DOHH2 (cell line): ENCODE measurements around the gene FBRSL1.
"Not testable (repeated sequence)": the region's sequence is repeated elsewhere in the genome, so short reads cannot be mapped to it uniquely, and the experiment has no call there.

Source experiments
- H3F3A ChIP-seq: fragments of 200-600 bp; sonication (generic), shearing (Covaris generic); 2 replicates; pipeline ENCODE4 v1.6.0; 2016; ENCODE audit warnings: antibody characterized with exemption, mild to moderate bottlenecking; ENCODE audit not compliant: control insufficient read depth, insufficient read depth
- H3K27ac ChIP-seq: fragments of 200-600 bp; sonication (generic); 2 replicates; pipeline ENCODE4 v1.5.1; 2014; ENCODE audit warnings: low read depth, mild to moderate bottlenecking, low read length, moderate library complexity
- H3K27me3 ChIP-seq: fragments of 200-600 bp; sonication (generic); 2 replicates; pipeline ENCODE4 v1.6.1; 2014; ENCODE audit warnings: mild to moderate bottlenecking, low read length, mixed read lengths; ENCODE audit not compliant: control insufficient read depth
- H3K36me3 ChIP-seq: fragments of 200-600 bp; sonication (generic); 2 replicates; pipeline ENCODE4 v1.6.1; 2014; ENCODE audit warnings: mild to moderate bottlenecking, low read length, moderate library complexity, mixed read lengths; ENCODE audit not compliant: control insufficient read depth
- H3K4me1 ChIP-seq: fragments of 200-600 bp; sonication (generic); 2 replicates; pipeline ENCODE4 v1.6.1; 2014; ENCODE audit warnings: mild to moderate bottlenecking, low read length, mixed read lengths; ENCODE audit not compliant: control insufficient read depth
- H3K4me2 ChIP-seq: fragments of 200-600 bp; sonication (generic); 2 replicates; pipeline ENCODE4 v1.6.0; 2014; ENCODE audit warnings: mild to moderate bottlenecking, low read length, moderate library complexity
- H3K4me3 ChIP-seq: fragments of 200-600 bp; sonication (generic); 2 replicates; pipeline ENCODE4 v1.5.1; 2014; ENCODE audit warnings: mild to moderate bottlenecking, low read length, mixed read lengths
- H3K79me2 ChIP-seq: fragments of 200-600 bp; sonication (generic); 2 replicates; pipeline ENCODE4 v1.6.1; 2014; ENCODE audit warnings: mild to moderate bottlenecking, low read length, mixed read lengths; ENCODE audit not compliant: control insufficient read depth
- H3K9me2 ChIP-seq: fragments of 200-600 bp; sonication (generic); replicated peaks from 2 replicates; pipeline ENCODE4 v1.6.1; 2014; ENCODE audit warnings: mild to moderate bottlenecking, low read length, mixed read lengths; ENCODE audit not compliant: control insufficient read depth
- H3K9me3 ChIP-seq: fragments of 200-600 bp; sonication (generic); 2 replicates; pipeline ENCODE4 v1.6.1; 2014; ENCODE audit warnings: antibody characterized with exemption, low read length, mixed read lengths; ENCODE audit not compliant: control insufficient read depth, insufficient read depth
- H4K20me1 ChIP-seq: fragments of 200-600 bp; sonication (generic); 2 replicates; pipeline ENCODE4 v1.6.0; 2014; ENCODE audit warnings: low read depth, mild to moderate bottlenecking, antibody characterized with exemption, low read length, moderate library complexity; ENCODE audit not compliant: control insufficient read depth, insufficient read depth
- CTCF ChIP-seq: fragments of 200-600 bp; sonication (generic); IDR thresholded peaks from one replicate; pipeline ENCODE4 v1.5.1; 2014; ENCODE audit warnings: antibody characterized with exemption, mild to moderate bottlenecking, low read depth, low read length; ENCODE audit not compliant: poor library complexity, severe bottlenecking
- EZH2phosphoT487 ChIP-seq: fragments of 200-600 bp; sonication (generic); IDR thresholded peaks from 2 replicates; pipeline ENCODE4 v1.6.1; 2017; ENCODE audit warnings: borderline replicate concordance, mild to moderate bottlenecking, antibody characterized with exemption, low read length, moderate library complexity, mixed read lengths

Gene FBRSL1

GRCh38 chr12:132461526-132461925 is 28.4 kb upstream of the FBRSL1 start:
- H3K4me2 ChIP-seq: no peak overlapping the region
- no peaks in the 10 kb centered on the region for H3K27me3 ChIP-seq
- no peak overlapping the region for H3K4me3 ChIP-seq
- no peak for TF ChIP-seq CTCF
- TF ChIP-seq EZH2phosphoT487: no peak
- no peaks in the 10 kb centered on the region for H3K79me2 ChIP-seq
- H3K9me3 ChIP-seq: peaks cover 25% of the 10 kb centered on the region; the same call in 1 of the 2 replicates
- no peaks in the 10 kb centered on the region for H3K36me3 ChIP-seq
- H3K9me2 ChIP-seq: no peaks in the 10 kb centered on the region
- peaks cover 31% of the 10 kb centered on the region for H3K4me1 ChIP-seq
- peaks cover 7% of the 10 kb centered on the region for H3F3A ChIP-seq
- no peaks in the 10 kb centered on the region for H4K20me1 ChIP-seq
- H3K27ac ChIP-seq: no peak overlapping the region

DNA sequence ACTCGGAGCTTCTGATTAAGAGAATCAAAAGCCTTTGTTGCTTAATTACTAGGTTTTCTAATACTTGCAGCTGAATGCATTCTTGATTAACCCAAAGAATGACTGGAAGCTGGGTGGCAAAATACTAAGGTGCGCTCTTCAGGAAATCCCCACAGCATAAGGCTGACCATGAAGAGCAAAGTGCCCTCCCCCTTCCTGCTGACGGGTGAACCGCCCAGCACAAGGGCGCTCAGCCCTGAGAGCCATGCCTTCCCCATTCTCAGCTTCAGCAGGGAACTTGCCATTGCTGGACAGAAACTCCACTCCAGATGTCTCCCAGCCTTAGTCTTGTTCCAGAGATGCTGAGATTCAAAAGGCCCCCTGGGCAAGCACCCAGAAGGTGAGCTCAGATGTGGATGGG is 27.2 kb upstream of the FBRSL1 start:
- H3K9me2 ChIP-seq: no peaks in the 10 kb centered on the region
- H3K36me3 ChIP-seq: peaks cover 2% of the 10 kb centered on the region; the same call in 1 of the 2 replicates
- H3K9me3 ChIP-seq: peaks cover 36% of the 10 kb centered on the region; the same call in 1 of the 2 replicates
- H3K4me1 ChIP-seq: peaks cover 44% of the 10 kb centered on the region
- TF ChIP-seq EZH2phosphoT487: no peak
- TF ChIP-seq CTCF: no peak
- no peak overlapping the region for H3K4me3 ChIP-seq
- H3K27ac ChIP-seq: no peak overlapping the region
- 0 out of 2 replicates have a peak overlapping the region, but pooled peaks have one; percentile 3 for H3K4me2 ChIP-seq
- H3K27me3 ChIP-seq: no peaks in the 10 kb centered on the region
- no peaks in the 10 kb centered on the region for H3K79me2 ChIP-seq
- H4K20me1 ChIP-seq: no peaks in the 10 kb centered on the region
- H3F3A ChIP-seq: peaks cover 19% of the 10 kb centered on the region

GRCh38 chr12:132463284-132463924 is 26.5 kb upstream of the FBRSL1 start:
- H4K20me1 ChIP-seq, H3K27ac ChIP-seq, H3K79me2 ChIP-seq, H3K9me2 ChIP-seq, H3K4me3 ChIP-seq, H3K36me3 ChIP-seq, H3K27me3 ChIP-seq: not testable (repeated sequence)
- Histone ChIP-seq H3K4me1 (peaks cover 50% of the 10 kb centered on the region), H3K4me2 (0 out of 2 replicates have a peak overlapping the region, but pooled peaks have one; percentile 3), H3F3A (peaks cover 25% of the 10 kb centered on the region), H3K9me3 (peaks cover 36% of the 10 kb centered on the region; the same call in 1 of the 2 replicates)

DNA sequence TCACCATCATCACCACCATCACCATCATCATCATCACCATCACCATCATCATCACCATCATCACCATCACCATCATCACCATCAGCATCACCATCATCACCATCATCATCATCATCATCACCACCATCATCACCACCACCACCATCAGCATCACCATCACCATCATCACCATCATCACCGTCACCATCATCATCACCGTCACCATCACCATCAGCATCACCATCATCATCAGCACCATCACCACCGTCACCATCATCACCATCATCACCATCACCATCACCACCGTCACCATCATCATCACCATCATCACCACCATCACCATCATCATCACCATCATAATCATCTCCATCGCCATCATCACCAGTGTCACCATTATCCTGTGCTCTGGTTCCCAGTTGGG is 25.6 kb upstream of the FBRSL1 start:
- not testable (repeated sequence) for H3K9me2 ChIP-seq, H3K4me3 ChIP-seq, H3K36me3 ChIP-seq, H3K27ac ChIP-seq, H3K27me3 ChIP-seq, H4K20me1 ChIP-seq, H3K79me2 ChIP-seq, H3K4me2 ChIP-seq
- peaks cover 59% of the 10 kb centered on the region for H3K4me1 ChIP-seq
- H3K9me3 ChIP-seq: peaks cover 36% of the 10 kb centered on the region; the same call in 1 of the 2 replicates
- H3F3A ChIP-seq: peaks cover 30% of the 10 kb centered on the region
